NCI-H2029 treated with DMSO at 0.1 percent for 48 hours (cell line): ENCODE data around the gene PRRC2B.
A peak's percentile ranks its signal among the peaks of the same experiment; 100 is the strongest.
"Not testable (repeated sequence)": the region's sequence is repeated elsewhere in the genome, so short reads cannot be mapped to it uniquely, and the experiment has no call there.

ENCODE experiments used
- DNase-seq: peaks from one replicate; lab custom pipeline; 2025; lab: John Stamatoyannopoulos, UW

Gene PRRC2B

DNA sequence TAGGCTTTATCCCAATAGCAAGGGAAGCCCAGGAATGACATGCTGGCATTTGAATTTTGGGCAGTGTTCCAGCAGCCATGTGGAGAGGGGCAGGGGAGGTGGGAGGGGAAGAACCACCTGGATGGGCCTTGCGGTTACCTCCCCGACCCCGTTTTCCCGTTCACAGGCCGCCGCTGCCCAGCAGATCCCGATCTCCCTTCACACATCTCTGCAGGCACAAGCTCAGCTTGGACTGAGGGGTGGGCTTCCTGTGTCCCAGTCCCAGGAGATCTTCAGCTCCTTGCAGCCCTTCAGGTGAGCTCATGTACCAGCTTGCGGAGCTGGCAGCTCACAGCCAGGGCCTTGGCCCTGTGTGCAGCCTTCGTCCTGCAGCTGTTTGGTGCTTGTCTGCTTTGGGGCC is 93.1 kb downstream of the PRRC2B start:
- DNase-seq = no peak

GRCh38 chr9:131487621-131488031 is 93.7 kb downstream of the PRRC2B start:
- DNase-seq = no peak

GRCh38 chr9:131490514-131490913 is 96.6 kb downstream of the PRRC2B start:
- DNase-seq = no peak

GRCh38 chr9:131491001-131491710 is 97.3 kb downstream of the PRRC2B start:
- DNase-seq = no peak

DNA sequence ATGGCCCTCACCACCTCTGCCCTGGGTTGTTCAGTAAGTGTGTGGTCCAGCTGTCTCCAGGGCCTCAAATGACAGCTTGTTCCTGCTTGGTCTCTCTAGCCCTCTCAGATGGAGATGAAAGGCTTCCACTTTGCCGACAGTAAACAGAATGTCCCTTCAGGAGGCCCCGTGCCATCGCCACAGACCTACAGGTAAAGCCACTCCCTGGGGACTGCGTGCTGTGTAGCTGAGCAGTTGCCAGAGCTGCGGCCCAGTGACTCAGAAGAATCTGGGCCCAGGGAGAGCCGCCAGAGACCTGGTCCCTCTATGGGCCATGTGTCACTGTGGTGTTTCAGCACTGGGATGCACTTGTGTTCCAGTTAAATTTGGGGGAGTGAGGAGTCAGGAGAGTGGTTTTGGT is 98.2 kb downstream of the PRRC2B start:
- DNase-seq = no peak

DNA sequence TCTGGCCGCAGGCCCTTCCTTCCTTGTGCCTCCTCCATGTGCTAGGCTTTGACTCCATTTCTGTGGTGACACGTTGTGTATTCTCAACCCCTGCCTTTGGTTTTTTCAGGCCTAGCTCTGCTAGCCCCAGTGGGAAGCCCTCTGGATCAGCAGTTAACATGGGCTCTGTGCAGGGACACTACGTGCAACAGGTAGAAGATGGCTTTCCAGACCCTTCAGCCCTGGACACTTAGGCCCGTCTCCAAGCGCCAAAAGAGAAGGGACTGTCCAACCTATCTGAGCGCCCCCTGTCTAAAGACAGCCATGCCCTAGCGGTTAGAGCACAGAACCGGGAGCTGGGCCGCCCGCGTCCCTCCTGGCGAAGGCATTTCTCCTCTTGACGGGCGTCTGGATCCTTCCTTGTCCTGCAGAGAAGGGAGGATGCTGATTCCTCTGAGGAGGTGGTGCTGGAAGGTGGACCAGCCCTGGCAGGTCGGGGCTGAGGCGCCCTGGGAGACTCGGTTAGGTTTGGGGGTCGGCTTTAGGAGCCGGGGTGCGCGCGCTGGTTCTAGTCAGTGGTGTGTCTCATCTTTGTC is 100.5 kb downstream of the PRRC2B start:
- DNase-seq = no peak

DNA sequence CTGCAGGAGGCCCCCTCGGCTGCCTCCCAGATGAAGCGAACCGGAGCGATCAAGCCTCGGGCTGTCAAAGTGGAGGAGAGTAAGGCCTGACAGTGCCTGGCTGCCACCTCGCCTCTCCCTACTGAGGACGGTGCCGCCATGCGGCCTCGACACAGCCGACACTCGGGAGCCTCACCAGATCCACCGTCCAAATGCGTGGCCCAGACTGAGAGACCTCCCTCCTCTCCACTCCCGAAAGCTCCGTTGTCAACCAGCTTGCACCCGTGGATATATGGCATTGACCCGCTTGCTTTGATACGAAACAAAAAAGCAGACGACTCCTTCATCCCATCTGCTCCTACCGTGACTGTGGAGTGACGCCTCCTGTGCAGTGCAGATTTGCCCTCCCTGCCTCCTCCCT is 101.9 kb downstream of the PRRC2B start:
- DNase-seq = no peak

DNA sequence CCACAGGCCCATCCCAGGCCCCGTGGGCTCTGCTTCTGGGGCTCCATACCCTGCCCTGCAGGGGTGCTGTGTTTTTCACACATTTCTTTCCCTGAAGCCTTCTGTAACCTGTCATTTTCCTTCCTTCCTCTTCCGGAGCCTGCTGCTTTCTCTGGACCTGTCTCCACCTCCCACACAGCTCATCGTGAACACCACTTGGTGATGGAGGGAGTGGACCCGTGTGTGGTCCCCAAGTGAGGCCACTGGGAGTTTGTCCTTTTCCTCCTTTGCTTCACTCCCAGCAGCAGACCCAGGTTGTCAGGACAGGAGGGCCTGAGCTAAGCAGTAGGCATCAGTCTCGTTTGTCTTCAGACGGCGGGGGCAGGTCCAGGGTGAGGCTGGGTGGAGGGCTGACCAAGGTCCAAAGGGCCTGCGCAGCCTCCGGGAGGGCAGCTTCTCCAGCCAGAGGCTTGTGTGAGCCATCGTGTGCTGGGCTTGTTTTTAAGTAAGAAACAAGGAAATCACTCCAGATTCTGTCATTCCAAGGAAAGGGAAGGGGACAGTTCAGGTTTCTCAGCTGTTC is 103.0 kb downstream of the PRRC2B start:
- no peak for DNase-seq

- DNase-seq = no peak
Observed at GRCh38 chr9:131499254-131499767, 105.4 kb downstream of the PRRC2B start.

GRCh38 chr9:131500377-131500776 is 106.5 kb downstream of the PRRC2B start:
- DNase-seq = no peak

GRCh38 chr9:131500939-131501541 is 107.2 kb downstream of the PRRC2B start:
- no peak for DNase-seq

DNA sequence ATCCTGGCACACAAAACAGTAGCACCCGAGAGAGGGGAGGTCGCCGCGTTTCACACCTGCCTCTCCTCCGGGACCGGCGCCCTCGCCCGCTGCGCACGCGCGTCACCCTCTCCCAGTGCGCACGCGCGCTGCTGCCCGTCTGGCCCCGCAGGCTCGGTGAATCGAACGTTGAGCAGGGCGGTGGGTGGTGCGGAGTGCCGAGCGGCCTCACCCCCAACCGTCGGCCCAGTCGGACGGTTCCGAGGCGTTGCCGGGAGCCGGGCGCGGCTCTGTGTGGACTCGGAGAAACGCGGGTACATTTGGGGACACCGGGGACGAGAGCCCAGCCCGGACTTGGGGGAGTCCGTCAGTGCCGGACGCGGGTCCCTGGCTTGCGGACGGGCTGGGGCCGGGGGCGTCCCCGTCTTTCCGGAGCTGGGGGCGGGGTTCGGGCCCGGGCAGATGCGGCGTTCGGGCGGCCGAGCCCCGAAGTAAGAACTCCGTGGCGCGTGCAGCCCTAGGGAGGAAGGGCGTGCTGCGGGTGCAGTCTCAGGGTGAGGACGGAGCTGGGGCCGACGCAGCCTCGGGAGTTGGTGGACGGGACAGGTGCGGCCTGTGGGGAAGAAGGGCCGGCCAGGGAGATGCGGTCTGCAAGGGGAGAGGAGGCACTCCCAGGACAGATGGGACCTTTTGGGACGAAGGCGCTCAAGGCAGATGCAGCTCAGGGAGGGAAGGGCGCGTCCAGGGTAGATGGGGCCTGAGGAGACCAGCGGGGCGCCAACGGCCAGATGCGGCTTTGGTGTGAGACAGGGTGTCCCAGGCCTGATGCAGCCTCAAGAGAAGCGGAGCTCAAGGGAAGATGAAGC is 109.1 kb downstream of the PRRC2B start, which contains the start of gene POMT1:
Gene POMT1 (plus strand): TSS at position 138 of the 845 bp plus-strand sequence. CDS start 1,301 bp downstream, outside the sequence.
- peak; percentile 80 for DNase-seq

DNA sequence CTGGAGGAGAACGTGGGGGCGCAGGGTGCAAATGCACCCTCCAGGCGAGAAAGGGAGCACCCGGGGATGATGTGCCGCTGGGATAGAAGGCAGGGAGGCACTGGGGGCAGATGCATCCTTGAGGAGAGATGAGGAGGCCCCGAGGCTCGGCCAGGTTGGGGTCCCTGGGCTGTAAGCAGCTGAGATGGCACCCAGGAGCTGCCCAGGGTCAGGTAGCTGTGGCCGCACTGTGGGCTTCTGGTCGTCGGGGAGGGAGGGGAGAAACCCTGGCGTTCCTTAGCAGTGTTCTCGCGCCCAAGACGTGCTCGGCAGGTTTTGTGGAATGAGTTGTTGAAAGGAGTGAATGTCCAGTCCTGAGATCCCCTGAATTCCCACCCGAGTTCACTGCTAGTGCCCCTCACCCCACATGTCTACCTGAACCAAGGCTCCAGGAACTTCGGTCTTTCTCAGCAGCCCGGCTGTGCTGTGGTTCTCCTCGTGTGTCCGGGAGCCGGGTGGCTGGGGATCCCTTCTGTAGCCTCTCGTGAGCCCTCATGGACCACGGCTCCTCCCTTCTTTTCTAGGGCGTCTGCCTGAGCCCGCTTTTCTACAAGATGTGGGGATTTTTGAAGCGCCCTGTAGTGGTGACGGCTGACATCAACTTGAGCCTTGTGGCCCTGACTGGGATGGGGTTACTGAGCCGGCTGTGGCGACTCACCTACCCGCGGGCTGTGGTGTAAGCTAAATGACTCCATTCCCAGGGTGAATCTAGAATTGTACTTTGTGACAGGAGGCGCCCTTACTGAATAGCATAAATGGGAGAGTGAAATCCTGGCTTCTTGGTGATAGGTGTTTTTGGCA is 110.0 kb downstream of the PRRC2B start:
- no peak for DNase-seq

- DNase-seq = no peak
Observed at GRCh38 chr9:131505012-131505411, 111.1 kb downstream of the PRRC2B start.

DNA sequence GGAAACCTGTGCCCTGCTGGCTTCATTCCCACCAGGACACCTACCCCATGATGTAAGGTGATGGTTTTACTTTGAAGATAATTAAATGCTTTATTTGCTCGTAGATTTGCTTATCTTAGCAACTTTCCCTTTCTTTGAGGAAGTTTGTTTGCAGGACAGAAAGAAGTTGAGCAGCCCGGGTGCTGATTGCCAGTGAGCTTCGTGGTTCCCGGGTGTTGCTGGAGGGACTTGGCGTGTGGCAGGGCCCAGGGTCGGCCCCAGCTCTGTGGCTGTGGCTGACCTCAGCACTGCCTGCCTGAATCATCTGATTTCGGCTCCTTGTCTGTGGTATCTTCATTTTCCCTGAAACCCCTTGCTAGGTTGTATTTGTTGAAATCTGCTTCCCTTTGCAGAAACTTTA is 117.5 kb downstream of the PRRC2B start:
- no peak for DNase-seq

DNA sequence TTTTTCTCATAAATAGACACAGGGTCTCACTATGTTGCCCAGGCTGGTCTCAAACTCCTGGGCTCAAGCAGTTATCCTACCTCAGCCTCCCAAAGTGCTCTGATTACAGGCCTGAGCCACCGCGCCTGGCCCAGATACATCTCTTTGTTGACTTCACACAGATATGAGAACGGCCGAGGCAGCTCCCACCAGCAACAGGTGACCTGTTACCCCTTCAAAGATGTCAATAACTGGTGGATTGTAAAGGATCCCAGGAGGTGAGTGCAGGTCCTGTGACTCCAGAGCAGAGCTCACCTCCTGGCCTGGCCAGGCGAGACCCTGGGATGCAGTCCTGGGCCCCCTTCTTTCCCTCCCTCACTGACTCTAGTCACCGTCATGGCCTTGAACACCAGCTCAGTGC is 118.0 kb downstream of the PRRC2B start:
- DNase-seq = no peak

GRCh38 chr9:131513177-131513576 is 119.3 kb downstream of the PRRC2B start:
- DNase-seq = no peak

- DNase-seq = not testable (repeated sequence)
Observed at GRCh38 chr9:131515559-131516031, 121.7 kb downstream of the PRRC2B start.

- DNase-seq = no peak
Observed at GRCh38 chr9:131516100-131516499, 122.2 kb downstream of the PRRC2B start.

DNA sequence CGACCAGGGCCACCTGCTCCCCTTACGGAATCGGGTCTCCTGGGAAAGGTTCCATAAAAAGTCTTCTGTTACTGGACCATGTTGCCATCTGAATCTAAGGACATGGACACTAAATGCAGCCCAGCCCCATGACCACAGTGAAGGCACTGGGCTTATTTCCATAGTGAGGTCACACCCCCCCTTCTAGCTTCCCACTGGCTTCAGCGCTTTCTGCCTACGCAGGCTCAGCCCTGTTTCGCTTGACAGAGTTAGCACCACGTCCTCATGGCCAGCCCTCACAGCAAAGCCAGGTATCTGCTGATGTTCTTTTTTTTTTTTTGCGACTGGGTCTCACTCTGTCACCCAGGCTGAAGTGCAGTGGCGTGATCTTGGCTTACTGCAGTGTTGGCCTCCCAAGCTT is 123.0 kb downstream of the PRRC2B start:
- DNase-seq = no peak

- DNase-seq = no peak
Observed at GRCh38 chr9:131517761-131518190, 123.9 kb downstream of the PRRC2B start.
